ENCODE data around the gene TEX14. TPM values are rescaled to one million over a fixed set of nuclear protein-coding genes. Genes with fewer than 3 reads are reported as not detected.

The TEX14 gene
- total and polyA plus RNA-seq, 7 experiments from 2014 or later: 0.17 to 2.4 (median 0.54) TPM; not detected in 2

DNA sequence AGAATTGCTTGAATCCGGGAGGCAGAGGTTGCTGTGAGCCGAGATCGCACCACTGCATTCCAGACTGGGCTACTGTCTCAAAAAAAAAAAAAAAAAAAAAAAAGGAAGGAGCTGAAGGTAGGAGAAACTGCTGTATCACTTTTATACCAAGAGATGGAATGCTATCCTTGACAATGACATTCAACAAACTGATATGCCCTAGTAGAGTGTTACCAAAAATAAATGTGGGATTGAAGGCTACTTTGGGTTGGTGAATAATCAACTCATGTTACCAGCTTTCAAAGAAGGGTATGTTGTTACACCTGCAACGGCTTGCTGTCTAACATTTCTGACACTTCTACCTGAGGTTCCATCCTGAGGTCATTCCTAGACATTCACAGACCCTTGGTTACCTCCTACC lies 84.9 kb downstream of the TEX14 start:
- peaks cover 0 to 7% (median 0%) of the 10 kb centered on the region in 7 donors for H3K4me1 Mint-ChIP-seq
- H3K27me3 ChIP-seq (ENCODE audit: control insufficient read depth in 2 of 2, insufficient read depth in 2 of 2, low read length in 2 of 2): no peaks in the 10 kb centered on the region
- ATAC-seq (no peak), DNase-seq (no peak)
- H3K36me3 Mint-ChIP-seq: no peaks in the 10 kb centered on the region
- CTCF ChIA-PET: interaction anchor here (0.7 kb wide), 1 partner anchor 408 kb away, joined by 3 read pairs; no protein-coding TSS in a partner anchor
- H3K27ac ChIP-seq (ENCODE audit: low read depth, low read length): no peak overlapping the region
- H3K27me3 Mint-ChIP-seq: no peaks in the 10 kb centered on the region
- H3K4me3 ChIP-seq (ENCODE audit: low read length): no peak overlapping the region
- H3K4me3 Mint-ChIP-seq: no peak overlapping the region
- no peaks in the 10 kb centered on the region for H3K9me3 ChIP-seq (ENCODE audit: control insufficient read depth in 2 of 3, low read length in 3 of 3)
- H3K36me3 ChIP-seq (ENCODE audit: control insufficient read depth in 2 of 3, insufficient read depth in 3 of 3, low read length in 3 of 3): no peaks in the 10 kb centered on the region
- H3K27ac Mint-ChIP-seq: no peak overlapping the region
- intact Hi-C loops (cut with micrococcal nuclease): no loop called here
- POLR2A ChIA-PET: no interaction called here
- H3K4me1 ChIP-seq (ENCODE audit: control insufficient read depth in 2 of 2, insufficient read depth in 2 of 2, low read length in 2 of 2): no peaks in the 10 kb centered on the region
- H3K9me3 Mint-ChIP-seq: peaks cover 0 to 1% (median 0%) of the 10 kb centered on the region in 11 donors

DNA sequence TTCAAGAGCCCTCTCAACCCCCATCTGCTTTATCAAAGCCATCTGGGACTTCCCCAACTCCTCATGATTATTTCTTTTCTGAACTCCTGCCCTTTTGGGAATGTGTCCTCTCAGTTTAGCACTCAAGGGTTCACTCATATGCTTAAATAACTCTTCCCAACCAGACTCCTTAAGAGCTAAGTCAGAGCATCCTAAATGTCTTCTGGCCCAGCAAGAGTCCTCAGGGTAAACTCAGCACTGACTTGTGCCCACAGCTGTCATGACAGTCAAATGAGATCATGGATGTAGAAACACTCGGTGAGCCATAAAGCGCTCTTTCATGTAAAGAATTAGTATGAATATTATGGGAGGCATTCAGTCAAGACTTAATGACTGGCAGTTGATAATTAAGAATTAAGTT lies 85.9 kb downstream of the TEX14 start:
- Mint-ChIP-seq H3K9me3 (peaks cover 0 to 1% (median 0%) of the 10 kb centered on the region in 11 donors), H3K36me3 (no peaks in the 10 kb centered on the region), H3K4me1 (peaks cover 0 to 7% (median 0%) of the 10 kb centered on the region in 7 donors), H3K27me3 (no peaks in the 10 kb centered on the region), H3K27ac (no peak overlapping the region), H3K4me3 (no peak overlapping the region)
- intact Hi-C loops (cut with micrococcal nuclease): no loop called here
- H3K36me3 ChIP-seq (ENCODE audit: control insufficient read depth in 2 of 3, insufficient read depth in 3 of 3, low read length in 3 of 3): no peaks in the 10 kb centered on the region
- H3K27ac ChIP-seq (ENCODE audit: low read depth, low read length): no peak overlapping the region
- H3K4me1 ChIP-seq (ENCODE audit: control insufficient read depth in 2 of 2, insufficient read depth in 2 of 2, low read length in 2 of 2): no peaks in the 10 kb centered on the region
- H3K4me3 ChIP-seq (ENCODE audit: low read length): no peak overlapping the region
- H3K9me3 ChIP-seq (ENCODE audit: control insufficient read depth in 2 of 3, low read length in 3 of 3): no peaks in the 10 kb centered on the region
- CTCF ChIA-PET: interaction anchor here (0.7 kb wide), 1 partner anchor 409 kb away, joined by 3 read pairs; no protein-coding TSS in a partner anchor
- H3K27me3 ChIP-seq (ENCODE audit: control insufficient read depth in 2 of 2, insufficient read depth in 2 of 2, low read length in 2 of 2): no peaks in the 10 kb centered on the region
- DNase-seq (no peak), ATAC-seq (no peak)
- POLR2A ChIA-PET: no interaction called here

DNA sequence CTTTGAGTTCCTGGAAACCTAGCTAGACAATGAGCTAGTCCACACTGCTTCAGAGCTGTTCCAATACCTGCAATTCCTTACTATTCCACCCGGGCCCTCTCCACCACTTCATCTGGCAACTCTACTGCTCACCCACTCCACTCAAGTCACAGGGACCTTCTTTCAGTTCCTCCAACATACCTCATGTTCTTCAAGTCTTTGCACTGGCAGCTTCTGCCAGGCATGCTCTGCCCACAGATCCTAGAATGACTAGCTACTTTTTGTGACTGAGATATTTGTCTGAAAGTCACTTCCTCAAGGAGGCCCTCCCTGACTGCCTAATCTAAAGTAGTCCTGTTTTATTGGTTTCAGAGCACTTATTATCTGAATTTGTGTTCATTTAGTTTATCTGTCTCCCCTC lies 86.4 kb downstream of the TEX14 start:
- Mint-ChIP-seq H3K9me3 (peaks cover 0 to 1% (median 0%) of the 10 kb centered on the region in 11 donors), H3K27ac (no peak overlapping the region), H3K4me3 (no peak overlapping the region), H3K27me3 (no peaks in the 10 kb centered on the region), H3K4me1 (peaks cover 0 to 7% (median 0%) of the 10 kb centered on the region in 7 donors), H3K36me3 (no peaks in the 10 kb centered on the region)
- H3K4me3 ChIP-seq (ENCODE audit: low read length): no peak overlapping the region
- no peak overlapping the region for H3K27ac ChIP-seq (ENCODE audit: low read depth, low read length)
- no peak for ATAC-seq
- ChIA-PET CTCF (no interaction called here), POLR2A (no interaction called here)
- no peaks in the 10 kb centered on the region for H3K9me3 ChIP-seq (ENCODE audit: control insufficient read depth in 2 of 3, low read length in 3 of 3)
- no peaks in the 10 kb centered on the region for H3K27me3 ChIP-seq (ENCODE audit: control insufficient read depth in 2 of 2, insufficient read depth in 2 of 2, low read length in 2 of 2)
- no peak for DNase-seq
- intact Hi-C loops (cut with micrococcal nuclease): no loop called here
- H3K36me3 ChIP-seq (ENCODE audit: control insufficient read depth in 2 of 3, insufficient read depth in 3 of 3, low read length in 3 of 3): no peaks in the 10 kb centered on the region
- no peaks in the 10 kb centered on the region for H3K4me1 ChIP-seq (ENCODE audit: control insufficient read depth in 2 of 2, insufficient read depth in 2 of 2, low read length in 2 of 2)

DNA sequence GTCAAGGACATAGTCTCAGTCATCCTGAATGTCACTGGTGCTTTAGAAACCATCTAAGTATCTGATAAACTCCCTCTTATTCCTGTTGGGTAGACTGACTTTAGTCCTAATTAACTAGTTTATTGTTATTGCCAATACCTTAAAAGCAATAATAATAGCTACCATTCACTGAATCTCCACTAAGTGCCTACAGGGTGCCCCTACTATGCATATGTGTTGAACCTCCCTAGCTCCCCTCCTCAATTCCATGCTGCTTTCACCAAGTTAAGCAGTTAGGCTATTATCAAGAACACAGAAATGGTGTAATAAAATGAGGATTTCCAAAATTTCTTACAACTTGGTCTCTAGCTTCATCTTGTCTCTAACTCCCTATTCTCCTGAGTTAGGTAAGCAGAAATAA lies 89.9 kb downstream of the TEX14 start:
- no peaks in the 10 kb centered on the region for H3K4me1 ChIP-seq (ENCODE audit: control insufficient read depth in 2 of 2, insufficient read depth in 2 of 2, low read length in 2 of 2)
- no peak for ATAC-seq
- no peak overlapping the region for H3K4me3 ChIP-seq (ENCODE audit: low read length)
- intact Hi-C loops (cut with micrococcal nuclease): no loop called here
- Mint-ChIP-seq H3K36me3 (no peaks in the 10 kb centered on the region), H3K9me3 (no peaks in the 10 kb centered on the region), H3K27me3 (no peaks in the 10 kb centered on the region), H3K4me3 (no peak overlapping the region), H3K4me1 (peaks cover 0 to 7% (median 0%) of the 10 kb centered on the region in 7 donors), H3K27ac (no peak overlapping the region)
- no peaks in the 10 kb centered on the region for H3K36me3 ChIP-seq (ENCODE audit: control insufficient read depth in 2 of 3, insufficient read depth in 3 of 3, low read length in 3 of 3)
- H3K9me3 ChIP-seq (ENCODE audit: control insufficient read depth in 2 of 3, low read length in 3 of 3): no peaks in the 10 kb centered on the region
- H3K27me3 ChIP-seq (ENCODE audit: control insufficient read depth in 2 of 2, insufficient read depth in 2 of 2, low read length in 2 of 2): no peaks in the 10 kb centered on the region
- no peak overlapping the region for H3K27ac ChIP-seq (ENCODE audit: low read depth, low read length)
- DNase-seq: no peak
- ChIA-PET CTCF (interaction anchor here (0.8 to 0.9 kb wide), 2 partner anchors 16 to 677 kb away, joined by 3 read pairs; no protein-coding TSS in a partner anchor), POLR2A (no interaction called here)

DNA sequence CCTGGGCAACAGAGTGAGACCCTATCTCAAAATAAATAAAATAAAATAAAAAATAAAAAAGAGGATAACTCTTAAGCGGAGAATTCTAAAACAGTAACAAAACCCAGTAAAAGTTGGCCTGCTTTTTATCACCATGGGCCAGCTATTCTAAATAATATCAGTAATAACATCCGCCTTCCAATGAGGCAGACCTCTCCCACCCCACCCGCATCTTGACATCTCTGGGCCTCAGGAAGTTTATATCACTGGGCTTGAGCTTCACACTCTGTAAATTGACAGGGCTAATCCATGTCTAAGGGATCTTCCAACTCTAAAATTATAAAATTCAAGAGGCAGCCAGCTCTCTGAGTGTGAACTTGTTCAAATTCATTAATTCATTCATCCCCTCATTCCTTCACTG lies 94.5 kb downstream of the TEX14 start:
- CTCF ChIA-PET: no interaction called here
- no peak overlapping the region for H3K4me3 Mint-ChIP-seq

DNA sequence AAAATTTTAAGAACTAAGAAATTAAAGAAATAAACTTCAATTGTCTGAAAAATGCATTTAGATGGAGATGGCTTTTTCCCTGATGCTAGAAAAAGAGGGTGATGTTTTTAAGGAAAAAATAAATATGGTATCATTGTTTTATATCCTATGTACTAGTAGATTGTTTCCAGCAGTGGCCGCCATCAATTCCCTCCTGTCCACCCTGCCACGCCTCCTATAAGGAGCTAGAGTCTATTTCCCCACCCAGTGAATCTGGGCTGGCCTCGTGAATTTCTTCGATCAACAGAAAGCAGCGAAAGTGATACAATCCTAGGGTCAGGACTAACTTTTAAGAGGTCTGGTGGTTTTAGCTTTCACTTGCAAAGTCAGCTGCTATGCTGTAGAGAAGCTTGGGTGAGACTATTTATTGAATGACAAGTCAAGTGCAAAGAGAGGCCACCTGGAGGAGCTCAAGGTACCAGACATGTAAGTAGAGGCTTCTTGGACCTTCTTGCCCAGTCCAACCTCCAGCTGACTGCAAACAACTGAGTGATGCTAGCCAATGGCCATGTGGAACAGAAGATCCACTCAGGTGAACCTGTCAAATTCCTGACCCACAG lies 96.6 kb downstream of the TEX14 start:
- no peaks in the 10 kb centered on the region for H3K27me3 Mint-ChIP-seq
- CTCF ChIA-PET: no interaction called here
- H3K4me1 ChIP-seq (ENCODE audit: control insufficient read depth in 2 of 2, insufficient read depth in 2 of 2, low read length in 2 of 2): no peaks in the 10 kb centered on the region
- DNase-seq (no peak), ATAC-seq (no peak)
- no peak overlapping the region for H3K27ac ChIP-seq (ENCODE audit: low read depth, low read length)
- no peaks in the 10 kb centered on the region for H3K36me3 Mint-ChIP-seq
- no peaks in the 10 kb centered on the region for H3K27me3 ChIP-seq (ENCODE audit: control insufficient read depth in 2 of 2, insufficient read depth in 2 of 2, low read length in 2 of 2)
- H3K4me3 ChIP-seq (ENCODE audit: low read length): no peak overlapping the region
- H3K9me3 ChIP-seq (ENCODE audit: control insufficient read depth in 2 of 3, low read length in 3 of 3): no peaks in the 10 kb centered on the region
- peaks cover 0 to 4% (median 0%) of the 10 kb centered on the region in 7 donors for H3K4me1 Mint-ChIP-seq
- no peaks in the 10 kb centered on the region for H3K36me3 ChIP-seq (ENCODE audit: control insufficient read depth in 2 of 3, insufficient read depth in 3 of 3, low read length in 3 of 3)
- intact Hi-C loops (cut with micrococcal nuclease): no loop called here
- H3K27ac Mint-ChIP-seq: no peak overlapping the region
- H3K4me3 Mint-ChIP-seq: no peak overlapping the region
- no peaks in the 10 kb centered on the region for H3K9me3 Mint-ChIP-seq
- POLR2A ChIA-PET: no interaction called here

More for the DNA sequence above, 94.5 kb downstream of the TEX14 start:
- ATAC-seq: no peak
- intact Hi-C loops (cut with micrococcal nuclease): no loop called here
- no peaks in the 10 kb centered on the region for H3K27me3 Mint-ChIP-seq
- no peaks in the 10 kb centered on the region for H3K36me3 Mint-ChIP-seq
- H3K4me1 Mint-ChIP-seq: peaks cover 0 to 4% (median 0%) of the 10 kb centered on the region in 7 donors
- POLR2A ChIA-PET: no interaction called here
- no peak overlapping the region for H3K27ac ChIP-seq (ENCODE audit: low read depth, low read length)
- H3K27me3 ChIP-seq (ENCODE audit: control insufficient read depth in 2 of 2, insufficient read depth in 2 of 2, low read length in 2 of 2): no peaks in the 10 kb centered on the region
- H3K27ac Mint-ChIP-seq: no peak overlapping the region
- no peak for DNase-seq
- H3K9me3 ChIP-seq (ENCODE audit: control insufficient read depth in 2 of 3, low read length in 3 of 3): no peaks in the 10 kb centered on the region
- H3K4me3 ChIP-seq (ENCODE audit: low read length): no peak overlapping the region
- no peaks in the 10 kb centered on the region for H3K36me3 ChIP-seq (ENCODE audit: control insufficient read depth in 2 of 3, insufficient read depth in 3 of 3, low read length in 3 of 3)
- H3K9me3 Mint-ChIP-seq: no peaks in the 10 kb centered on the region
- no peaks in the 10 kb centered on the region for H3K4me1 ChIP-seq (ENCODE audit: control insufficient read depth in 2 of 2, insufficient read depth in 2 of 2, low read length in 2 of 2)

DNA sequence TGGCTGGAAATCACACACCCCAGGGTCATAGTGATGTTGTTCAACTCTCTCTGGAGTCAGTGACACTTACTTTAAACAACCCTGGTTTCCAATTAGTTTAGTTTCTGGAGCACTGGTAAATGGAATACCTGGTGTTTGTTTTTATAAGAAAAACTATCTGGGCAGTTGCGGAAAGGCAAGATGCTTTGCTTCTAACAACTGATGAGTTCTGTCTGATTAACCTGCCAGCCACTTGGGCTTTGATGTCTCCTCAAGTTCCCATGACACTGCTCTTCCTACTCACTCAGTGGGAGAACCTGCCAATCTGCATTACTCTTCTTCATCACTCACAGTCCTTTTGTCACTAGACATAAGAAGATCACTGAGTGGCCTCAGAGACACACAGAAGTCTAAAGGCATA lies 98.7 kb downstream of the TEX14 start:
- Histone ChIP-seq H3K4me1 (ENCODE audit: control insufficient read depth in 2 of 2, insufficient read depth in 2 of 2, low read length in 2 of 2) (no peaks in the 10 kb centered on the region), H3K4me3 (ENCODE audit: low read length) (no peak overlapping the region), H3K27ac (ENCODE audit: low read depth, low read length) (no peak overlapping the region), H3K9me3 (ENCODE audit: control insufficient read depth in 2 of 3, low read length in 3 of 3) (no peaks in the 10 kb centered on the region), H3K27me3 (ENCODE audit: control insufficient read depth in 2 of 2, insufficient read depth in 2 of 2, low read length in 2 of 2) (no peaks in the 10 kb centered on the region), H3K36me3 (ENCODE audit: control insufficient read depth in 2 of 3, insufficient read depth in 3 of 3, low read length in 3 of 3) (no peaks in the 10 kb centered on the region)
- ChIA-PET CTCF (no interaction called here), POLR2A (no interaction called here)
- Mint-ChIP-seq H3K27me3 (no peaks in the 10 kb centered on the region), H3K36me3 (no peaks in the 10 kb centered on the region), H3K27ac (no peak overlapping the region), H3K4me1 (peaks cover 0 to 2% (median 0%) of the 10 kb centered on the region in 7 donors), H3K9me3 (no peaks in the 10 kb centered on the region), H3K4me3 (no peak overlapping the region)
- DNase-seq: no peak
- intact Hi-C loops (cut with micrococcal nuclease): no loop called here
- ATAC-seq: no peak
